Panc1 (cell line): ENCODE results near the gene IL7R. TPM values are rescaled to one million over a fixed set of nuclear protein-coding genes. Genes with fewer than 3 reads are reported as not detected.

Experiments used
- ATAC-seq: fragments of 200-7000 bp; cut with Tn5 transposase; 2 replicates; pipeline ENCODE4 v1.9.1; 2020; ENCODE audit warnings: mild to moderate bottlenecking, moderate library complexity
- BruUV-seq: library from RNA; stranded (reverse); fragments of 400-500 nt; replicated peaks from 2 replicates; lab custom pipeline; 2021; lab: Mats Ljungman, UMichigan
- CTCF ChIA-PET: fragments of 300-600 bp; sonication (Branson Sonifier 250); formaldehyde crosslinking; loops from one replicate; lab custom pipeline; 2022; ENCODE audit warnings: antibody characterized with exemption; lab: Charles Lee
- POLR2A ChIA-PET: fragments of 300-600 bp; sonication (Branson Sonifier 250); formaldehyde crosslinking; loops from one replicate; lab custom pipeline; 2022; ENCODE audit warnings: antibody characterized with exemption; lab: Charles Lee
- DNase-seq: peaks from one replicate; pipeline ENCODE4 v3.0.0-alpha.2; 2010; ENCODE audit warnings: low read depth, low spot score
- H3K27ac ChIP-seq: 2 replicates; pipeline ENCODE4 v1.5.1; 2011; ENCODE audit warnings: mild to moderate bottlenecking, low read length, inconsistent platforms
- H3K27me3 ChIP-seq: fragments of 200-500 bp; sonication (Bioruptor generic); 2 replicates; pipeline ENCODE4 v1.6.0; 2014; ENCODE audit warnings: low read length, inconsistent platforms; ENCODE audit not compliant: control insufficient read depth, insufficient read depth
- H3K36me3 ChIP-seq: fragments of 200-500 bp; sonication (Bioruptor generic); 2 replicates; pipeline ENCODE4 v1.5.1; 2014; ENCODE audit warnings: inconsistent platforms, mild to moderate bottlenecking, low read length, moderate library complexity; ENCODE audit not compliant: control insufficient read depth, insufficient read depth
- H3K4me1 ChIP-seq: 2 replicates; pipeline ENCODE4 v1.5.1; 2011; ENCODE audit warnings: inconsistent platforms, mild to moderate bottlenecking, low read length, moderate library complexity; ENCODE audit not compliant: control insufficient read depth, insufficient read depth
- H3K4me3 ChIP-seq, 2 experiments: 2 replicates each; pipeline ENCODE4 v1.5.1; 2011 to 2012; ENCODE audit warnings: low read depth in 2 of 2, low read length in 2 of 2, mild to moderate bottlenecking in 2 of 2, inconsistent platforms in 1 of 2, moderate library complexity in 1 of 2
- H3K9me3 ChIP-seq: fragments of 200-500 bp; sonication (Bioruptor generic); 2 replicates; pipeline ENCODE4 v1.5.1; 2014; ENCODE audit warnings: low read depth, mild to moderate bottlenecking, inconsistent platforms, low read length, moderate library complexity; ENCODE audit not compliant: control insufficient read depth, insufficient read depth
- CTCF ChIP-seq: fragments of 450-650 bp; IDR thresholded peaks from 2 replicates; pipeline ENCODE4 v1.5.1; 2017; ENCODE audit warnings: mild to moderate bottlenecking
- POLR2AphosphoS5 ChIP-seq: IDR thresholded peaks from 2 replicates; pipeline ENCODE4 v1.6.1; 2012; ENCODE audit warnings: mild to moderate bottlenecking, low read depth, low read length, moderate library complexity
- REST ChIP-seq, 2 experiments: IDR thresholded peaks; 2 replicates each; pipeline ENCODE4 v1.6.1; 2011 to 2012; ENCODE audit warnings: low read depth in 2 of 2, control low read depth in 1 of 2, low read length in 1 of 2, mild to moderate bottlenecking in 1 of 2, moderate library complexity in 1 of 2; ENCODE audit not compliant: insufficient read depth in 1 of 2
- SIN3A ChIP-seq: IDR thresholded peaks from 2 replicates; pipeline ENCODE4 v1.6.1; 2012; ENCODE audit warnings: low read depth, mild to moderate bottlenecking, low read length, moderate library complexity, borderline replicate concordance; ENCODE audit not compliant: insufficient read depth
- TCF7L2 ChIP-seq: IDR thresholded peaks from 2 replicates; pipeline ENCODE4 v1.6.1; 2011; ENCODE audit warnings: mild to moderate bottlenecking, low read depth, low read length, inconsistent platforms
- in situ Hi-C: cut with HindIII; loops from 2 replicates; pipeline ENCODE4 v1.10.0; 2016; ENCODE audit warnings: low sequenced_read_pairs, low pct_unique_long_range_greater_than_20kb
- intact Hi-C: fragments of 100-400 bp; cut with micrococcal nuclease; formaldehyde crosslinking; loops from one replicate; pipeline ENCODE4 v1.10.0; 2022; ENCODE audit not compliant: unreplicated experiment
- total RNA-seq: library from RNA; stranded (reverse); gene quantifications from one replicate; pipeline ENCODE4 v1.2.1, GENCODE V29; 2021; ENCODE audit not compliant: unreplicated experiment

IL7R gene
- total RNA-seq, 1 experiment from 2014 or later, result 0.90 TPM

GRCh38 chr5:35850967-35851680 is 5.6 kb upstream of the IL7R start:
- H3K36me3 ChIP-seq, result no peaks in the 10 kb centered on the region
- intact Hi-C loops (no loop called here), in situ Hi-C loops (no loop called here)
- peak overlapping the region; percentile 21 to 31 for H3K4me3 ChIP-seq
- no peak for ATAC-seq
- H3K27me3 ChIP-seq, result no peaks in the 10 kb centered on the region
- no peaks in the 10 kb centered on the region for H3K9me3 ChIP-seq
- ChIA-PET POLR2A (no interaction called here), CTCF (no interaction called here)
- H3K4me1 ChIP-seq, result no peaks in the 10 kb centered on the region
- DNase-seq, result no peak
- no peak for TF ChIP-seq CTCF
- no peak for TF ChIP-seq TCF7L2
- TF ChIP-seq POLR2AphosphoS5, result no peak
- no peak for TF ChIP-seq REST (IDR thresholded peaks at IDR 0.05; ENCODE audit: insufficient read depth in 1 of 2, low read depth in 2 of 2, low read length in 1 of 2)
- TF ChIP-seq SIN3A, result no peak
- BruUV-seq, result no TSS peak
- H3K27ac ChIP-seq, result no peak overlapping the region

GRCh38 chr5:35852084-35852734 is 4.5 kb upstream of the IL7R start:
- H3K36me3 ChIP-seq, result no peaks in the 10 kb centered on the region
- no peak overlapping the region for H3K4me3 ChIP-seq
- intact Hi-C loops, result no loop called here
- ChIA-PET CTCF (no interaction called here), POLR2A (interaction anchor here (0.7 kb wide), 1 partner anchor 71 kb away, joined by 4 read pairs; no protein-coding TSS in a partner anchor)
- H3K4me1 ChIP-seq, result no peaks in the 10 kb centered on the region
- peak; percentile 68 for ATAC-seq
- BruUV-seq, result no TSS peak
- in situ Hi-C loops, result no loop called here
- H3K27ac ChIP-seq, result no peak overlapping the region
- no peaks in the 10 kb centered on the region for H3K27me3 ChIP-seq
- TF ChIP-seq POLR2AphosphoS5 (no peak), SIN3A (no peak), REST (IDR thresholded peaks at IDR 0.05; ENCODE audit: insufficient read depth in 1 of 2, low read depth in 2 of 2, low read length in 1 of 2) (no peak), CTCF (no peak), TCF7L2 (no peak)
- no peaks in the 10 kb centered on the region for H3K9me3 ChIP-seq
- DNase-seq, result no peak
